ENCODE results near the gene APBB2. TPM values are rescaled to one million over a fixed set of nuclear protein-coding genes. Genes with fewer than 3 reads are reported as not detected.
"Not testable (repeated sequence)": the region's sequence is repeated elsewhere in the genome, so short reads cannot be mapped to it uniquely, and the experiment has no call there.

APBB2 gene
- total and polyA plus RNA-seq, 2 donors (not counting 1 experiment from before 2014, with no cell fraction given): 4.4 to 15.8 TPM

- H4K20me1 ChIP-seq (ENCODE audit: control insufficient read depth, insufficient read depth, low read length, poor library complexity, severe bottlenecking): no peaks in the 10 kb centered on the region
- no peaks in the 10 kb centered on the region for H3K27me3 ChIP-seq (replicated peaks in 1 of 4; ENCODE audit: control extremely low read depth in 1 of 4, control insufficient read depth in 3 of 4, insufficient read depth in 4 of 4, low read length in 3 of 4)
- H3K4me2 ChIP-seq (replicated peaks; ENCODE audit: low read depth, low read length, poor library complexity, severe bottlenecking): no peak overlapping the region
- H3K9ac ChIP-seq (ENCODE audit: low read length): no peak overlapping the region
- Mint-ChIP-seq H3K9me3 (ENCODE audit: insufficient read depth) (no peaks in the 10 kb centered on the region), H3K4me1 (no peaks in the 10 kb centered on the region), H3K27me3 (peaks cover 4% of the 10 kb centered on the region), H3K4me3 (no peak overlapping the region), H3K27ac (no peak overlapping the region)
- H3K4me3 ChIP-seq (ENCODE audit: control extremely low read depth in 1 of 5, extremely low read depth in 1 of 5, insufficient read depth in 1 of 5, low read depth in 2 of 5, low read length in 4 of 5): no peak overlapping the region
- ChIA-PET POLR2A (no interaction called here), CTCF (no interaction called here)
- no peak for TF ChIP-seq EZH2 (IDR thresholded peaks at IDR 0.05; ENCODE audit: borderline replicate concordance, insufficient read depth, low read depth, low read length, poor library complexity, severe bottlenecking)
- TF ChIP-seq CTCF (IDR thresholded peaks at IDR 0.05): no peak
- H3K36me3 ChIP-seq (replicated peaks in 1 of 2; ENCODE audit: control extremely low read depth in 1 of 2, control insufficient read depth in 1 of 2, extremely low read depth in 1 of 2, insufficient read depth in 2 of 2, low read length in 1 of 2): no peaks in the 10 kb centered on the region
- H3K9me3 ChIP-seq (ENCODE audit: control extremely low read depth in 1 of 3, control insufficient read depth in 2 of 3, insufficient read depth in 1 of 3, low read length in 2 of 3): peaks cover 0 to 2% (median 0%) of the 10 kb centered on the region in 3 donors
- intact Hi-C loops (cut with micrococcal nuclease): no loop called here
- no peak overlapping the region for H3K27ac ChIP-seq (ENCODE audit: low read length in 2 of 2)
- no CpG with 5 or more reads among the region's 6 CpGs for WGBS (ENCODE audit: insufficient coverage)
- no peaks in the 10 kb centered on the region for H3K79me2 ChIP-seq (ENCODE audit: control insufficient read depth, insufficient read depth, low read length)
- ATAC-seq (ENCODE audit: low read depth): no peak
- no peaks in the 10 kb centered on the region for H3K4me1 ChIP-seq (ENCODE audit: control insufficient read depth in 2 of 2, insufficient read depth in 2 of 2, low read length in 2 of 2)
- H2AFZ ChIP-seq (ENCODE audit: insufficient read depth, low read depth, low read length, poor library complexity, severe bottlenecking): no peak overlapping the region
- no peak for DNase-seq
Measured at GRCh38 chr4:41154010-41154813, 60.1 kb downstream of the APBB2 start.

GRCh38 chr4:41150401-41150800 is 63.9 kb downstream of the APBB2 start:
- intact Hi-C loops (cut with micrococcal nuclease): no loop called here
- no CpG with 5 or more reads among the region's 2 CpGs for WGBS (ENCODE audit: insufficient coverage)
- no peak for ATAC-seq (ENCODE audit: low read depth)
- no peak overlapping the region for H3K27ac ChIP-seq (ENCODE audit: low read length in 2 of 2)
- H3K4me3 Mint-ChIP-seq: no peak overlapping the region
- no peaks in the 10 kb centered on the region for H3K4me1 ChIP-seq (ENCODE audit: control insufficient read depth in 2 of 2, insufficient read depth in 2 of 2, low read length in 2 of 2)
- no peaks in the 10 kb centered on the region for H3K27me3 Mint-ChIP-seq
- ChIA-PET POLR2A (no interaction called here), CTCF (no interaction called here)
- no peaks in the 10 kb centered on the region for H4K20me1 ChIP-seq (ENCODE audit: control insufficient read depth, insufficient read depth, low read length, poor library complexity, severe bottlenecking)
- no peak overlapping the region for H3K4me2 ChIP-seq (replicated peaks; ENCODE audit: low read depth, low read length, poor library complexity, severe bottlenecking)
- no peaks in the 10 kb centered on the region for H3K79me2 ChIP-seq (ENCODE audit: control insufficient read depth, insufficient read depth, low read length)
- no peaks in the 10 kb centered on the region for H3K27me3 ChIP-seq (replicated peaks in 1 of 4; ENCODE audit: control extremely low read depth in 1 of 4, control insufficient read depth in 3 of 4, insufficient read depth in 4 of 4, low read length in 3 of 4)
- no peaks in the 10 kb centered on the region for H3K4me1 Mint-ChIP-seq
- H3K9me3 ChIP-seq (ENCODE audit: control extremely low read depth in 1 of 3, control insufficient read depth in 2 of 3, insufficient read depth in 1 of 3, low read length in 2 of 3): peaks cover 0 to 2% (median 0%) of the 10 kb centered on the region in 3 donors
- H3K9me3 Mint-ChIP-seq (ENCODE audit: insufficient read depth): no peaks in the 10 kb centered on the region
- no peak overlapping the region for H3K9ac ChIP-seq (ENCODE audit: low read length)
- H3K36me3 ChIP-seq (replicated peaks in 1 of 2; ENCODE audit: control extremely low read depth in 1 of 2, control insufficient read depth in 1 of 2, extremely low read depth in 1 of 2, insufficient read depth in 2 of 2, low read length in 1 of 2): no peaks in the 10 kb centered on the region
- TF ChIP-seq EZH2 (IDR thresholded peaks at IDR 0.05; ENCODE audit: borderline replicate concordance, insufficient read depth, low read depth, low read length, poor library complexity, severe bottlenecking): no peak
- TF ChIP-seq CTCF (IDR thresholded peaks at IDR 0.05): no peak
- no peak overlapping the region for H2AFZ ChIP-seq (ENCODE audit: insufficient read depth, low read depth, low read length, poor library complexity, severe bottlenecking)
- H3K4me3 ChIP-seq (ENCODE audit: control extremely low read depth in 1 of 5, extremely low read depth in 1 of 5, insufficient read depth in 1 of 5, low read depth in 2 of 5, low read length in 4 of 5): no peak overlapping the region
- no peak for DNase-seq
- no peak overlapping the region for H3K27ac Mint-ChIP-seq

- H4K20me1 ChIP-seq (ENCODE audit: control insufficient read depth, insufficient read depth, low read length, poor library complexity, severe bottlenecking); H3K27ac Mint-ChIP-seq; H3K4me1 Mint-ChIP-seq; H2AFZ ChIP-seq (ENCODE audit: insufficient read depth, low read depth, low read length, poor library complexity, severe bottlenecking); H3K9me3 ChIP-seq (ENCODE audit: control extremely low read depth in 1 of 3, control insufficient read depth in 2 of 3, insufficient read depth in 1 of 3, low read length in 2 of 3); POLR2A ChIA-PET; H3K27me3 Mint-ChIP-seq; H3K9me3 Mint-ChIP-seq (ENCODE audit: insufficient read depth); ATAC-seq (ENCODE audit: low read depth); H3K27ac ChIP-seq (ENCODE audit: low read length in 2 of 2); CTCF ChIA-PET; H3K9ac ChIP-seq (ENCODE audit: low read length); DNase-seq; H3K4me3 ChIP-seq (ENCODE audit: control extremely low read depth in 1 of 5, extremely low read depth in 1 of 5, insufficient read depth in 1 of 5, low read depth in 2 of 5, low read length in 4 of 5); intact Hi-C loops (cut with micrococcal nuclease); H3K4me1 ChIP-seq (ENCODE audit: control insufficient read depth in 2 of 2, insufficient read depth in 2 of 2, low read length in 2 of 2); H3K4me3 Mint-ChIP-seq; H3K27me3 ChIP-seq (replicated peaks in 1 of 4; ENCODE audit: control extremely low read depth in 1 of 4, control insufficient read depth in 3 of 4, insufficient read depth in 4 of 4, low read length in 3 of 4); H3K79me2 ChIP-seq (ENCODE audit: control insufficient read depth, insufficient read depth, low read length); H3K4me2 ChIP-seq (replicated peaks; ENCODE audit: low read depth, low read length, poor library complexity, severe bottlenecking); H3K36me3 ChIP-seq (replicated peaks in 1 of 2; ENCODE audit: control extremely low read depth in 1 of 2, control insufficient read depth in 1 of 2, extremely low read depth in 1 of 2, insufficient read depth in 2 of 2, low read length in 1 of 2): not testable (repeated sequence)
- 66% methylated on average over 2 of the region's 4 CpGs for WGBS (ENCODE audit: insufficient coverage)
Measured at GRCh38 chr4:41149568-41149967, 64.8 kb downstream of the APBB2 start.
